Kidney (tissue), 14 donors: Measurements from ENCODE around the gene MFSD2B. TPM values are rescaled to one million over a fixed set of nuclear protein-coding genes. Genes with fewer than 3 reads are reported as not detected.

Source experiments
- DNase-seq, 5 donors: peaks; one replicate each; pipeline ENCODE4 v3.0.0-alpha.2; 2013 to 2020
- FAIRE-seq: peaks from 2 replicates; lab custom pipeline; 2012; peaks lifted over from hg19 to GRCh38; lab: Jason Lieb, UNC
- H3K27ac ChIP-seq, 2 donors: one replicate each; pipeline ENCODE4 v1.7.0; 2013; ENCODE audit warnings: low read depth in 2 of 2, low read length in 2 of 2, inconsistent platforms in 1 of 2
- H3K27me3 ChIP-seq: one replicate; pipeline ENCODE4 v1.7.1; 2013; ENCODE audit warnings: low read length, inconsistent platforms; ENCODE audit not compliant: control insufficient read depth, insufficient read depth
- H3K36me3 ChIP-seq, 3 donors: one replicate each; pipeline versions ENCODE4 v1.7.0 to v1.7.1; 2013; ENCODE audit warnings: low read length in 3 of 3, control low read depth in 1 of 3, inconsistent platforms in 1 of 3; ENCODE audit not compliant: insufficient read depth in 3 of 3, control insufficient read depth in 2 of 3
- H3K4me1 ChIP-seq, 3 donors: one replicate each; pipeline versions ENCODE4 v1.7.0 to v1.7.1; 2013; ENCODE audit warnings: low read length in 3 of 3, inconsistent platforms in 1 of 3, low read depth in 1 of 3; ENCODE audit not compliant: control insufficient read depth in 2 of 3, insufficient read depth in 2 of 3
- H3K4me3 ChIP-seq, 3 donors: one replicate each; pipeline versions ENCODE4 v1.7.0 to v1.8.1; 2013; ENCODE audit warnings: low read length in 3 of 3, control low read depth in 1 of 3, inconsistent platforms in 1 of 3
- H3K9ac ChIP-seq, 3 donors: one replicate each; pipeline versions ENCODE4 v1.7.0 to v1.7.1; 2013; ENCODE audit warnings: low read length in 3 of 3, control low read depth in 1 of 3, inconsistent platforms in 1 of 3
- H3K9me3 ChIP-seq, 3 donors: one replicate each; pipeline versions ENCODE4 v1.7.0 to v1.7.1; 2013; ENCODE audit warnings: low read length in 3 of 3, control low read depth in 1 of 3, inconsistent platforms in 1 of 3; ENCODE audit not compliant: control insufficient read depth in 2 of 3, insufficient read depth in 1 of 3
- CTCF ChIP-seq: IDR thresholded peaks from 3 replicates; pipeline ENCODE4 v1.5.1; 2012; ENCODE audit warnings: mild to moderate bottlenecking, moderate library complexity, borderline replicate concordance; ENCODE audit not compliant: insufficient read depth; ENCODE audit errors: extremely low read depth
- intact Hi-C: fragments of 100-400 bp; cut with DNase I; formaldehyde crosslinking; loops from one replicate; pipeline ENCODE4 v1.11.1; 2022
- polyA plus RNA-seq: library from polyadenylated mRNA; stranded (reverse); fragments of 350-450 nt; fragmentation: Illumina TruSeq; extraction: RNeasy Lipid Tissue Mini Kit (QIAGEN cat#74804); gene quantifications from one replicate; pipeline ENCODE4 v1.2.3, GENCODE V29; 2014; ENCODE audit warnings: low read depth, low replicate concordance; ENCODE audit not compliant: insufficient read depth
- total RNA-seq: library from RNA; stranded (reverse); fragmentation: NEBNext Ultra II Directional; extraction: Animal tissue kit (Norgen Biotek cat#: 25700); gene quantifications from one replicate; pipeline ENCODE4 v1.2.1, GENCODE V29; 2021
- donor health status: control.
- donor health status: control.
- donor health status: control.
- donor health status: control.
- donor health status: control.
- donor health status: DM: yes; HTN: yes; CAD: no.
- donor health status: Normal renal cell carcinoma (clear cell type).

MFSD2B gene
- total and polyA plus RNA-seq, 2 donors from 2014 or later = 0.54 TPM; not detected in 1

- intact Hi-C loops = no loop called here
- FAIRE-seq = no peak
- TF ChIP-seq CTCF = no peak
Observed at GRCh38 chr2:24017711-24018110, 7.8 kb downstream of the MFSD2B start.

GRCh38 chr2:24018241-24018640 is 8.4 kb downstream of the MFSD2B start:
- intact Hi-C loops = no loop called here
- Histone ChIP-seq H3K36me3 (peaks cover 0 to 2% (median 0%) of the 10 kb centered on the region in 3 donors), H3K27me3 (no peaks in the 10 kb centered on the region), H3K9ac (no peak overlapping the region), H3K9me3 (no peaks in the 10 kb centered on the region), H3K4me1 (no peaks in the 10 kb centered on the region), H3K27ac (no peak overlapping the region), H3K4me3 (no peak overlapping the region)
- no peak for TF ChIP-seq CTCF
- FAIRE-seq = no peak
- no peak for DNase-seq

More at GRCh38 chr2:24017711-24018110, 7.8 kb downstream of the MFSD2B start:
- Histone ChIP-seq H3K9ac (no peak overlapping the region), H3K4me1 (no peaks in the 10 kb centered on the region), H3K36me3 (no peaks in the 10 kb centered on the region), H3K27ac (no peak overlapping the region), H3K4me3 (no peak overlapping the region), H3K9me3 (no peaks in the 10 kb centered on the region), H3K27me3 (no peaks in the 10 kb centered on the region)
- no peak for DNase-seq

DNA sequence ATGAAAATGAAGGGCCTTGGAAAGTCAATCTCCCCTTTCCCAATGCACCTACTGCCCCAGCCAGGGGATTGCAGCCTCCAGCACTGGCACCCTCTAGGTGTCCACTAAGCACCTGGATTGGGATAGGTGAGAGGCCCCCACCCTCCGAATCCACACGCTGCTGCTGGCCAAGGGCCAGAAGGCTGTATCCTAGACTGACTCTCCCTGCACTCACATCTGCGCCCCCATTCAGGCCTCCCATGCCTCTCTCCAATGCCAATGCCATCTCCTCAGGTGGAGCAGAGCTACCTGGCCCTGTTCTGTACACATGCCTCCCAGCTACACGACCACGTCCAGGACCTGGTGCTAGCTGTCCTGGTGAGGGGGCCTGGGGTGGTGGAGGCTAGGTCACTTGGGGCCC is 9.8 kb downstream of the MFSD2B start:
- FAIRE-seq (no peak), DNase-seq (no peak)
- Histone ChIP-seq H3K9me3 (no peaks in the 10 kb centered on the region), H3K9ac (no peak overlapping the region), H3K27ac (no peak overlapping the region), H3K27me3 (no peaks in the 10 kb centered on the region), H3K4me1 (no peaks in the 10 kb centered on the region), H3K4me3 (no peak overlapping the region), H3K36me3 (peaks cover 0 to 2% (median 0%) of the 10 kb centered on the region in 3 donors)
- TF ChIP-seq CTCF = no peak
- intact Hi-C loops = no loop called here

DNA sequence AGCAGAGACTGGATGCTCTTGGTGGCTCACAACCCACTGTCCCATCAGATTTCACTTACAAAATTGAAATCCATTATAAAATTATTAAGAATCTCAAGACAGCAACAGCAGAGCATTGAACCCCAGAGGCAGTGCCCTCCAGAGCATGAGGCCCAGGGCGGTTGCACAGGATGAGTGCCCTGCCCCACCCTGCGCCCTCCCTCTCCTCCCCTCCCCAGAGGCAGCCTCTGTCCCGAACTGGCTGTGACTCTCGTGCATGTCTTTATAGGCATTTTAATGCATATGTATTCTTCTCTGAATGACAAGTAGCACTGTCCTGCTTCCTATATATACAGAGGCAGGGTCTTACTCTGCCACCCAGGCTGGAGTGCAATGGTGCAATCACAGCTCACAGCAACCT is 10.4 kb downstream of the MFSD2B start:
- no peak for TF ChIP-seq CTCF
- DNase-seq = no peak

More for the DNA sequence above, 10.4 kb downstream of the MFSD2B start:
- FAIRE-seq = no peak
- H3K4me3 ChIP-seq = no peak overlapping the region
- H3K9me3 ChIP-seq = no peaks in the 10 kb centered on the region
- H3K36me3 ChIP-seq = peaks cover 0 to 2% (median 0%) of the 10 kb centered on the region in 3 donors
- H3K4me1 ChIP-seq = no peaks in the 10 kb centered on the region
- intact Hi-C loops = no loop called here
- no peak overlapping the region for H3K9ac ChIP-seq
- H3K27ac ChIP-seq = no peak overlapping the region
- H3K27me3 ChIP-seq = no peaks in the 10 kb centered on the region
